ENCODE measurements around the gene MBD6.
"Not testable (repeated sequence)": the region's sequence is repeated elsewhere in the genome, so short reads cannot be mapped to it uniquely, and the experiment has no call there.

The MBD6 gene

DNA sequence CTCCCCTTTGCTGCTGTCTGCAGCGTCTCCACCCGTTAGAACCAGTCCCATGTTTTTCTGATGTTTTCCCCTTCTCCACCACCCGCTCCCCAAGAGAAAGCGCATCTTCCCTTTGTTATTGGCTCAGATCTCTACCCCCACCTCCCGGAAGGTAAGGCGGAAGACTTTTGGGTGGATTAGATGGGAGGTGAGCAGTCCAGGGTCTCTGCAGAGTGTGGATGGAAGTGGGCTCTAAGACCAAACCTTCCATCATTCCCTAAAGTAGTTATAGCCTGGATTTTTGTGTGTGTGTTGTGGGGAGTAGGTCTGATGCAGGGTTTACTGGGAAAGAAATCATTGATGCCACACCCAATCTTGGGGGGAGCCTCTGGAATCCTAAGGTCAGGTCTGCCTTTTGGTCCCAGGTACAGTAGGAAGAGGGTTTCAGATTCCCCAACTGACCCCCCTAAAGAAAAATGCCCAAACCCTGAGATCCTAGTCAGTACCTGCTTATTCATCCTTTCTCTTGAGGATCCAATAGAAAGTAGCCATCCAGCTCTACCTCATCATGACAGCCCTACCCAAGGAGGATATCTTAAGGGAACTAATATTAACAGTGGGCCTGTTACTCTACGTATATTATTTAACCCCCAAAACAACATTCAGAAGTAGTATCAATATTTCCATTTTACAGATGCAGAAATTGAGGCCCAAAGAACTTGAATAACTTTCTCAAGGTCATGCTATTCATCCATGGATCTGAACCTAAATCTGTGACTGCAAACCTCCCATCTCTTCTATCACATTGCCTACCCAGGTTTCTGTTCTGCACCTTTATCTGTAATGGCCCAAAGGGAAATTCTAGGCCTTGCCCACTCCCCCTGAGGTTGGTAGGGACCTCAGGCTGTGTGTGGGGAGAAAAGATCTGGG, 28.3 kb downstream of the MBD6 start:
- no peak for DNase-seq

DNA sequence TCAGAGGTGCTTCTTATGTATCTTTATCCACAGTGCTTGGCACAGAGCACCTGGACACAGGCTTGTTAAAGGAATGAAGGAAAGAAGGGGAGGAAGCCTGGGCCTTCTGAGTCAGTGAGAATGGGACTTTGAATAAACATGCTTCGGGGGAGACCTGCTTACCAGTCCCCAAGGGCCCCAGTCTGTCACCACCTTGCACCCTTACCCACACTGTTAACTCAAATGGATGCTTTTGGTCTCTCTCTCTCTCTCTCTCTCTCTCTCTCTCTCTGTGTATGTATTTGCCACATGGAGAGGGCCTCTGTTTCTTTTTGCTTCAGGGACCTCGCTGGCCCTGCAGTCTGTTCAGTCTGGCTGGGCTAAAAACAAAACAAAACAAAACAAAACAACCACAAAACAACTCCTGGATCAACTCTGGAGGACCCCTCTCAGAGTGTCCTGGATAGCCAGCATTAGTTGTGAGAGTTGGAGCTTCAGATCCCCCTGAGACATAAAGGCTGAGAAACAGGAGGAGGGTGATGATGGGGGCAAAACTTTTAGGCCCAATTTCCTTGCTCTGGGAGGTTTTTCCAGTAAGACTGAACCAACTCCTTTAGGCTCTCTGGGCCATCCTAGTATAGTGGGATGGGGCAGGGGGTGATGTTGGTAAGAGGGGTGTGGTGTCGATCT, 29.1 kb downstream of the MBD6 start:
- peak; percentile 45 for DNase-seq

DNA sequence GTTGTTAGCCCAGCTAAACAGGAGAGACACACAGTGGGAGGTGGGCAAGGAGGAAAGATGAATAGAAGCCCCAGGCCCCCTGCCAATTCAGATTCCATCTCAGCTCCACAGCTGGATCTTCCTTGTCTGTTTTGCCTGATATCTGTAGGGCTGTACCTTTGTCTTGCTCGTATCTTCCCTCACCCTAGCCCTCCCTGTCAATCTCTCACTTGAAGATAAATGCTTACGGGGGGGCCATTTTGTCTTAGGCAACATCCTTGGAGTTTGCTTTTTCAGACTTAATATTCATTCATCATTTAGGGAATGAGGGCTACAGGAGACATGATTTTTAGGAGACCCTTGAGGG, 29.7 kb downstream of the MBD6 start:
- DNase-seq, result no peak

DNA sequence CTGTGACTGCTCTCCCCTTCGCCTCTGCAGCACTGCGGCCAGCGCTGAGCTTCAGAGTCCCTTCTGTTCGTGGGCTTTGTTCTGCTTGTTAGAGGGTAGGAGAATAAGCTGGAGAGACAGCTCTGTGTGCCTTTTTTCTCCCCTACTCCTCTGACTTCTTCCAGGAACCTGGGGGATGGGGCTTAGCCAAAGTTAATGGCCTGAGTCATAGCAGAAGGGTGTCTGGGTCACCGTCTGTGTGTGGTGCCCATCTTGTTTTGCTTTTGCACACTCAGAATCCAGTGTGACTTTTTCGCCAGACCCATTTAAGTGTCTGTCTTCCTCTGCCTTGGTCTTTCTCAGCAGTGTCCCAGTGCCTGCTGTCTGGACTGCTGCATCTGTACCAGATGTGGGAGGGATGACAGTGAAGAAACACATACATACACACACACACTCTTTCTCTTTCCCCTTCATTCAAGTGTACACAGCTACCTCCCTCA, 30.2 kb downstream of the MBD6 start:
- DNase-seq, result peak; percentile 91

DNA sequence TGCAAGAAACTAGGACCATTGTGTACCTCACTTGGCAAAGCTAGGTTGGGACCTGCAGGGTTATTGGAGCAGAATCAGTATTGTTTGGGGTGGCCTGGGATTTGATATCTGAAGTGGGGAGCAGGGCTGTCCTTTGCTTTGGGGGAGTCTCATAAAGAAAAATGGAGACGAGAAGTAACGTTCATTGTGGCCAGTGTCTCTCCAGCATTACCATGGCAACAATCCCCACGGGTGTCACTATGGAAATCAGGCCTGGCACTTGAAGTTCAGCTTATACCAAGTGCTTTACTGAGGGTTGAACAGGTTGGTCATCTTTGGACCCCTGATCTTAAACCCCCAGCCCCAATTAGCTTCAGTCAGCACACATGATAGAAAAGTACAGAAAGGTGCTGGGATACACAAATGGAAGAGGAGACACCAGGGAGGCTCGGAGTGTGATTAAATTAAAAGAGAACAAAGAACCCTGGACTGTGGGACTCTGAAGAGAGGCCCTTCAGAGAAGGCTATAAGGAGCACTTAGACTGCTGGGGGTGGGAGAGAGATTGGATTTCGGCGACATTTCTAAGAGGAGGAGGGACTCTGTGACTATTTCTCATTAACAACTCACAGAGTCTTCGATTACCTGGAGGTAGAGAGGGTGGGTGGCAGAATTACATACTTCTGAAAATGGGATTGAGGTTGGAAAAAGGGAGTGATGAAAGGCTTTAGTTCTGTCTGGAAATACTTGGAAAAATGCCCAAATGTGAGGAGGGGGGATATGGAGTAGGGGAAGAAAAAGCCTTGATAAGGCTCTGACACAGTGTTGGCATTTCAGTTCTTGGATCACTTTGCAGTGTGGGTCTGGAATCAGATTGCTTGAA, 30.9 kb downstream of the MBD6 start:
- no peak for DNase-seq

DNA sequence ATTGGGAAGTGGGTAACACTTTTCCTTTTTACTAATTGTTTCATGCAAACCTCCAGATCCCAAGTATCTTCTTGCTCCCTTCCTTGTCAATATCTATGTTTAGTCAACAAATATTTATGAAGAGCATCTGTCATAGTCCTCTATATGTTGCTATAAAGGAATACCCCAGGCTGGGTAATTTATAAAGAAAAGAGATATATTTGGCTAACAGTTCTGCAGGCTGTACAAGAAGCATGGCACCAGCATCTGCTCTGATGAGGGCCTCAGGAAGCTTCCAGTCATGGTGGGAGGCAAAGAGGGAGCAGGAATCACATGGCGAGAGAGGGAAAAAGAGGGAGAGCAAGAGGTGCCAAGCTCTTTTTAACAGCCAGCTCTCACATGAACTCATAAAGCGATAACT, 31.8 kb downstream of the MBD6 start:
- DNase-seq, result no peak

DNA sequence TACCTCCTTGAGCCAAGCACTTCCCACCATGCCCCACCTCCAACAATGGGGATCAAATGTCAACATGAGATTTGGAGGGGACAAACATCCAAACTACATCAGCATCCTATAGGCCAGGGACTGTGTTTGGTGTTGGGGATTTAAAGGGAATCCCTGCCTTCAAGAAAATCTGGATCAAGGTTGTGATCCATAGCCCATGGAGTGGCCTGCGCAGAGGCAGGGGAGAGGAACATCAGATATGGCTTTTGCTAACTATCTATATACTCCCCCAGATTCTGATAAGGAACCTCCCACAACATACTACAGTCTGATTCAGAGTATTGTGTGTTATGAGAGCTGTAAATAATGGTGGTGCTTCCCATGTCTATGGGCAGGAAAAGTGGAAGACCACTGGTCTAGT, 32.3 kb downstream of the MBD6 start:
- DNase-seq, result peak; percentile 19

DNA sequence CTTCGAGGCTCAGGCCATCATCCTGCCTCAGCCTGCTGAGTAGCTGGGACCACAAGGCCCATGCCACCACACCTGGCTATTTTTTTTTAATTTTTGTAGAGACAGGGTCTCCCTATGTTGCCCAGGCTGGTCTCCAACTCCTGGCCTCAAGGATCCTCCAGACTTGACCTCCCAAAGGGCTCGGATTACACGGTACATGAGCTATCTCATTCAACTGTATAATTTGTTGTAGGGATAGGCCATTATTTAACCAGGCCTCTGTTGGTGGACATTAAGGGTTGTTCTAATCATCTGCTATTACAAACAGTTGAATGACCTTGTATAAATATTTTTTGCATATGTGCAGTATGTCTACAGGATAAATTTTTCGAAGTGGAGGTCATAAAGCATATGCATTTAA, 36.2 kb downstream of the MBD6 start:
- DNase-seq, result peak; percentile 14

DNA sequence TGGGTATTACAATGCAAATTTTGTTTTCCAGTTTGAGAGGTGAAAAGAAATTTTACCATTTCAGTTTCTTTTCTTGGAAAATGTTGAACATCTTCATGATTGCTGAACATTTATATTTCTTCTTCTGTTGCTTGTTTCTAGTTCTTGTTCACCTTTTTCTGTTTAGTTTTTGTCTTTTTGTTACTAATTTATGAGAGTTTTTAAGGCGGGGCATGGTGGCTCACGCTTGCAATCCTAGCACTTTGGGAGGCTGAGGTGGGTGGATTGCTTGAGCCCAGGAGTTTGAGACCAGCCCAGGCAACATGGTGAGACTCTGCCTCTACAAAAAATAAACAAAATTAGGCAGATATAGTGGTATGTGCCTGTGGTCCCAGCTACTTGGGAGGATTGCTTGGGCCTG, 37.9 kb downstream of the MBD6 start:
- no peak for DNase-seq

DNA sequence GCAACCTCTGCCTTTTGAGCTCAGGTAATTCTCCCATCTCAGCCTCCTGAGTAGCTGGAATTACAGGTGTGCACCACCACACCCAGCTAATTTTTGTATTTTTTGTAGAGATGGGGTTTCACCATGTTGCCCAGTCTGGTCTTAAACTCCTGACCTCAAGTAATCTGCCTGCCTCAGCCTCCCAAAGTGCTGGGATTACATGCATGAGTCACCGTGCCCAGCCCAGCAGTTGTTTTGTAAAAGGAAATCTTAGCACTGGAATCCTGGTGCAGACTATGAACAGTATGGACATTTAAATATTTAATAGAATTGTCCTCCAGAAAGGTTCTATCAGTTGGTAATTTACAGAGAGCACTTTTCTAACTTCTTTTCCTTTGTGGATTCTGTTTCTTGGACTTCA, 38.5 kb downstream of the MBD6 start:
- DNase-seq, result not testable (repeated sequence)

DNA sequence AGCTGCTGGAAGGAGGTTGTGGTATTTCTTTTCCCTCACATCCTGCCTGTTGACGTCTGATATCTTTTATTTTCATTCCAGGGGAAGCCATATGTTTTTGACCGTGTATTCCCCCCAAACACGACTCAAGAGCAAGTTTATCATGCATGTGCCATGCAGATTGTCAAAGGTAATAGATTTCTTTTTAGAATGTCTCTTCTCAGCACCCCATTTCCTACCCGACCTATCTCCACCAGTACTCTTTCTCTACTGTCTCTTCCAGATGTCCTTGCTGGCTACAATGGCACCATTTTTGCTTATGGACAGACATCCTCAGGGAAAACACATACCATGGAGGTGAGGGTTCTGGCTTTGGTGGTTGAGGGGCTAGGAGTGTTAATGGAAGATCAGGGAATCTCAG, 40.7 kb downstream of the MBD6 start:
- peak; percentile 18 for DNase-seq

DNA sequence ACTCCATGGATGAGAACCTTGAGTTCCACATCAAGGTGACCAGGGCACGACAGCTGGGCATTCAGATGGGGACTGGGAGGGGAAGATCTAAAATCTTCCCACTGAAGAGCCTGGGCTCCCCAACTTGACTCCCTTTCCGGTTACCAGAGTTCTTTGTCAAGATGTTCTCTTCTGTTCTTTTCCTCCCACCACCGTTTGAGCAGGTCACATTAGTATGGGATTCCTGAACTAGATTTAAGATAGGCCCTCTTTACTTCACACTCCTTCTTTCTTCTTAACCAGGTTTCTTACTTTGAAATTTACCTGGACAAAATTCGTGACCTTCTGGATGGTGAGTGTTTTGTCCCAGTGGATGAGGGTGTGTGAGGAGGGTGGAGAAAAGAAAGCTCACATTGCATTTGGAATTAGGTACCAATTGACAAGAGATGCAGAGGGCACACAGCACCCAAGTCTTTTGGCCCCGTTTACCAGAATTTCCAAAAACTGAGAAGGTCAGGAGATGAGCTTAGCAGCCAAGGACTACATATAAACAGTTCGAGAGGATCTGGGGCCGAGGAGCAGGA, 41.6 kb downstream of the MBD6 start:
- no peak for DNase-seq

DNA sequence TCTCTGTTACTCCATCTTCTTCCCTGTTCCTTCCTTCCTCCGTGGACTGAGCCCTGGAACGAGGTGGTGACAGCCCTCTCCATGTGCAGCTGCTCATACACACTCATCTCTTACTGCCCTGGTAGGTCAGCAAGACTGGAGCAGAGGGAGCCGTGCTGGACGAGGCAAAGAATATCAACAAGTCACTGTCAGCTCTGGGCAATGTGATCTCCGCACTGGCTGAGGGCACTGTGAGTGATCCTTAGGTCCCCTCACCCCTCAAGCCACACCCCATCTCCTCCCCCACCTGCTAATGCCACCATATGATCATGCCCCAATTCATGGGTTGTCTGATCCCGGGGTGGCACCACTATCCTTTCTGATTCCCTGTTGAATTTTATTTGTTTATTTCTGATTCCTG, 46.2 kb downstream of the MBD6 start:
- DNase-seq, result peak; percentile 49

DNA sequence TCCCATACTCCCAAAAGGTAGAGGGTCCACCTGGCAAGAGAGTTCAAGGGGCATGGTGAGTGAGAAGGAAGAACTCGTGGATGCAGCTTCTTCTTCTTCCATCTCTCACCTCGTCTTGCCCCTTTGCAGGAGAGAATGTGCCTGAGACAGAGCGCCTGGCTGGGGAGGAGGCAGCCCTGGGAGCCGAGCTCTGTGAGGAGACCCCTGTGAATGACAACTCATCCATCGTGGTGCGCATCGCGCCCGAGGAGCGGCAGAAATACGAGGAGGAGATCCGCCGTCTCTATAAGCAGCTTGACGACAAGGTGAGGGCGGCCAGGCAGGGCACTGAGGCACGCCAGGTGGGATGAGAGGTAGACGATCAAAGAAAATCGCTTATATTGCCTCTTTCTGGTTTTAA, 47.2 kb downstream of the MBD6 start:
- no peak for DNase-seq

DNA sequence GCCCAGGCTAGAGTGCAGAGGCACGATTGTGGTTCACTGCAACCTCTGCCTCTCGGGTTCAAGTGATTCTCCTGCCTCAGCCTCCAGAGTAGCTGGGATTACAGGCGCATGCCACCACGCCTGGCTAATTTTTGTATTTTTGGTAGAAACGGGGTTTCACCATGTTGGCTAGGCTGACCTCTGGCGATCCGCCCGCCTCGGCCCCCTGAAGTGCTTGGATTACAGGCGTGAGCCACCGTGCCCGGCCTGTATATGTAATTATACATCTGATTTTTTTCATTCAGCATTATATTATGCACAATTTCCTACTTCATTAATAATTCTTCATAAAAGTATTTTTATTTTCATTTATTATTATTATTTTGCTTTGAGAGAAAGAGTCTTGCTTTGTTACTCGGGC, 47.8 kb downstream of the MBD6 start:
- DNase-seq, result not testable (repeated sequence)

DNA sequence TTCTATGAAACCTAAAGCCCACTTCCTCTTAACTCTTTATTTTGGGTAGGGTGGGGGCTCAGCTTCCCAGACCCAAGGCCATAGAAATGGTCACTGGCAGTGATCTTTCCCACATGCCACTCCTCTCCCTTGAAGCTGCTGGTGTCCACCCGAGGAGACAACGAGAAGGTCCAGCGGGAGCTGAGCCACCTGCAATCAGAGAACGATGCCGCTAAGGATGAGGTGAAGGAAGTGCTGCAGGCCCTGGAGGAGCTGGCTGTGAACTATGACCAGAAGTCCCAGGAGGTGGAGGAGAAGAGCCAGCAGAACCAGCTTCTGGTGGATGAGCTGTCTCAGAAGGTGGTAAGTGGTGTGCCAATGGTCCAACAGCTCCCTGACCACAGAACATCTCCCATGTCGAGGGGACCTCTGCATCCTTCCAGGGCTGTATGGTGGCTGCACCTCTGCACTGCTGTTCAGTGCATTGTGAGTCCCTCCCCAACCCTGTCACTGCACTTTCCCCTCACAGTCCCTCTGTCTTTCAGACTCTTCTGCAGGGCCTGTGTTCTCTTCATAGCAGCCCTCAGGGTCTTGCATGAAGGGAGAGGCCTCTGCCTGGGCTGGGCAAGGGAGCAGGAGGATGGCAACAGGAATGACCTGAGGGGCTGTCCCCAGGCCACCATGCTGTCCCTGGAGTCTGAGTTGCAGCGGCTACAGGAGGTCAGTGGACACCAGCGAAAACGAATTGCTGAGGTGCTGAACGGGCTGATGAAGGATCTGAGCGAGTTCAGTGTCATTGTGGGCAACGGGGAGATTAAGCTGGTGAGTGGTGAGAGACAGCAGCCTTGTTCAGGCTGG, 49.5 kb downstream of the MBD6 start:
- DNase-seq, result peak; percentile 52

DNA sequence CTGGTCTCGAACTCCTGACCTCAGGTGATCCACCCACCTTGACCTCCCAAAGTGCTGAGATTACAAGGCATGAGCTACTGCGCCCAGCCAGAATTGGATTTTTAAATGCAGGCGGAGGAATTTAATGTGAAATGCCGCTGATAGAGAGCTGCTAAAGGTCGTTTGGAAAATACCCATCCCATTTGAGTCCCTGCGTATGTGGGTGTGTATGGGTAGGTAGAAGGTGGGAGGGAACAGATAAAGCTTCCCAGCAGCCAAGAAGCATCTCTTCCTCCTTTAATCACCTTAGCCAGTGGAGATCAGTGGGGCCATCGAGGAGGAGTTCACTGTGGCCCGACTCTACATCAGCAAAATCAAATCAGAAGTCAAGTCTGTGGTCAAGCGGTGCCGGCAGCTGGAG, 52.2 kb downstream of the MBD6 start:
- no peak for DNase-seq

DNA sequence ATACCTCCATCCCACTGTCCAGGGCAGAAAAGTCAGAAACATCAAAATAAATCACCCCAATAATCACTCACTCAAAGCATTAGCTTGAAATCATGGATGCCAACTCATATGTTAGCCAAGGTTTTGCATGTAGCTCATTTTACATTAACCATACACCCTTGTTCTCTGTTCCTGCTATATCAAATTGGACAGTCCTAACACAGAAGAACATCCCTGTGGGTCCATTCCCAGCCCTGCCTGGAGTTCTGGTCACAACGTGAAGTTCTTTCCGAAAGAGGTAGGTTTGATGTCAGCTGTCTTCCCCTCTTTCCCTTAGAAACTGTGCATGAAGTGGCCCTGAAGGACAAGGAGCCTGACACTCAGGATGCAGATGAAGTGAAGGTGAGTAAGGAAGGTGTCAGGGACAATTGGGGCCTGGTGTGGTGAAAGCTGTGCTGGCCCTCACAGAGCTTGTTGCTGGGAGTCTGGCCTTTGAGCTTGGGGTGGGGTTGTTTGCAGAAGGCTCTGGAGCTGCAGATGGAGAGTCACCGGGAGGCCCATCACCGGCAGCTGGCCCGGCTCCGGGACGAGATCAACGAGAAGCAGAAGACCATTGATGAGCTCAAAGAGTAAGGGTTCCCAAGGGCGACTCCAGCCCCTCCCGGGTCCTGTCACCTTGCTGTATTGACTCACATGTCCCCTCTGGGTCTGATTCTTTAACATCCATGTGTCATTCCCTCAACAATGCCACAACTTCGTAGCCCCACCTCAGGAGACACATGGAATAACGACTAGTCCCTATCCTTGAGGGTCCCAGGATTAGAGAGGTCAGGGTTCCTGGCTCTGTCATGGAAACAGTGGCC, 53.4 kb downstream of the MBD6 start:
- peak; percentile 45 for DNase-seq

DNA sequence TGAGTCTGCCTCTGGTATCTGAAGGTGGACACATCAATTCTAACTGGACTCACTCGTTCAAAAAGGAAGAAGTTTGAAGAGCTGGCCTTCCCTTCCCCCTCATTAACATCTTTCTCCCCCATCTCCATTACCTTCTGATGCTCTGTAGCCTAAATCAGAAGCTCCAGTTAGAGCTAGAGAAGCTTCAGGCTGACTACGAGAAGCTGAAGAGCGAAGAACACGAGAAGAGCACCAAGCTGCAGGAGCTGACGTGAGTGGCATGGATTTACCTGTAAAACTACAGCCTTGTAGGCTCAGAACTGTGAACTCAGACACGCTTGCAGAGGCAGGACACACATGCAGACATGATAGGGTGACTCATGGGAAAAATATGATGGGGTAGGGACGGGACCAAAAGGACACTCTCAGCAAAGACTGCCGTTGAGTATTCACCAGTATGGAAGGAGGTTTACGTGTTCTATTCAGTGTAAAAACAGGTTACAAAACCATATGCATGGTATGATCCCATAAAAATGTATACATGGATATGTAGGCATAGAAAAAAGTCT, 54.1 kb downstream of the MBD6 start:
- no peak for DNase-seq

DNA sequence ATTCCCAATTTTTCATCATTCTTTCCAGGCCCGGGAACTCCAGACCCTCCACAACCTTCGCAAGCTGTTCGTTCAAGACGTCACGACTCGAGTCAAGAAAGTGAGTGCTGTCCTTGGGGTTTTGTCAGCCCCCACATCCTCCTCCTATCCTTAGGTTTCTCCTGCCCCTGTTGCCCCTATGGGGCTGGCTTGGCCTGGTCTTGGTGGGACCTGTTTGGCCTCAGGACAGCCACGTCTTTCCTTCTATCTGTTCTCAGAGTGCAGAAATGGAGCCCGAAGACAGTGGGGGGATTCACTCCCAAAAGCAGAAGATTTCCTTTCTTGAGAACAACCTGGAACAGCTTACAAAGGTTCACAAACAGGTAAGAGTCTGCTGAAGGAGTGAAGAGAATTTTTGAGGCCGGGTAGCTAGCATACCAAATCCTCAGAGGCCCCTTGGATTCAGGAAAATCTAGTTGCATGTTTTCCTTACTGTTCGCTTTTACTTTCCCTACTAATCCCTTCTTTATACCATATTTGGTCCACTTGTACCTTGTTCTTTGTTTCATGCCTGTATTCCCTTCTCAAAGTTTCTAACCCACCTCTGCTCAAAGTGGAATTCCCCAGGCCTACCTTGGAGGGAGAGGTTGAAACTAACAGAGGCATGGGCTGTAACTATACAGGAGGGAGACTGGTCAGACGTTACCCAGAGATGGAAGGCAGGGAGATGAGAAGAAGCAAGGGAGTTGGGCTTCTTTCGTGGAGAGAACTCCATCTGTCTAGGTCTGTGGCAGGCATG, 55.5 kb downstream of the MBD6 start:
- DNase-seq, result no peak
